ENCODE data around the gene MEOX1. TPM values are rescaled to one million over a fixed set of nuclear protein-coding genes. Genes with fewer than 3 reads are reported as not detected.

Gene MEOX1
- total RNA-seq, 2 donors from 2014 or later: 0.64 to 4.1 TPM

DNA sequence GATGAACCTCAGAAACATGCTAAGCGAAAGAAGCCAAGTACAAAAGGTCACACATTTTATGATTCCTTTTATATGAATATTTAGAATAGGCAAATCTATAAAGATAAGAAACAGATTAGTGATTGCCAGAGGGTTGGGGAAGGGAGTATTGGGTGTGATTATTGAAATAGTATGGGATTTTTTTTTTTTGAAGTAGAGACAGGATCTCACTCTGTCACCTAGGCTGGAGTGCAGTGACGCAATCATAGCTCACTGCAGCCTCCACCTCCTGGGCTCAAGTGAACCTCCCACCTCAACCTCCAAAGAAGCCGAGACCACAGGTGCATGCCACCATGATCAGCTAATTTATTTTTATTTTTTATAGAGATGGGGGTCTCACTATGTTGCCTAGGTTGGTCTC lies 35.7 kb downstream of the MEOX1 start:
- Histone ChIP-seq H3K27ac (no peak overlapping the region), H3K27me3 (no peaks in the 10 kb centered on the region), H3K9ac (ENCODE audit: low read depth in 2 of 2, low read length in 2 of 2) (no peak overlapping the region), H3K4me1 (no peaks in the 10 kb centered on the region), H3K36me3 (no peaks in the 10 kb centered on the region), H3K4me3 (no peak overlapping the region), H3K9me3 (no peaks in the 10 kb centered on the region)
- no peak for DNase-seq
- intact Hi-C loops (cut with DNase I): no loop called here
- TF ChIP-seq, protein P1, sequence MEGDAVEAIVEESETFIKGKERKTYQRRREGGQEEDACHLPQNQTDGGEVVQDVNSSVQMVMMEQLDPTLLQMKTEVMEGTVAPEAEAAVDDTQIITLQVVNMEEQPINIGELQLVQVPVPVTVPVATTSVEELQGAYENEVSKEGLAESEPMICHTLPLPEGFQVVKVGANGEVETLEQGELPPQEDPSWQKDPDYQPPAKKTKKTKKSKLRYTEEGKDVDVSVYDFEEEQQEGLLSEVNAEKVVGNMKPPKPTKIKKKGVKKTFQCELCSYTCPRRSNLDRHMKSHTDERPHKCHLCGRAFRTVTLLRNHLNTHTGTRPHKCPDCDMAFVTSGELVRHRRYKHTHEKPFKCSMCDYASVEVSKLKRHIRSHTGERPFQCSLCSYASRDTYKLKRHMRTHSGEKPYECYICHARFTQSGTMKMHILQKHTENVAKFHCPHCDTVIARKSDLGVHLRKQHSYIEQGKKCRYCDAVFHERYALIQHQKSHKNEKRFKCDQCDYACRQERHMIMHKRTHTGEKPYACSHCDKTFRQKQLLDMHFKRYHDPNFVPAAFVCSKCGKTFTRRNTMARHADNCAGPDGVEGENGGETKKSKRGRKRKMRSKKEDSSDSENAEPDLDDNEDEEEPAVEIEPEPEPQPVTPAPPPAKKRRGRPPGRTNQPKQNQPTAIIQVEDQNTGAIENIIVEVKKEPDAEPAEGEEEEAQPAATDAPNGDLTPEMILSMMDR (IDR thresholded peaks at IDR 0.05): no peak

DNA sequence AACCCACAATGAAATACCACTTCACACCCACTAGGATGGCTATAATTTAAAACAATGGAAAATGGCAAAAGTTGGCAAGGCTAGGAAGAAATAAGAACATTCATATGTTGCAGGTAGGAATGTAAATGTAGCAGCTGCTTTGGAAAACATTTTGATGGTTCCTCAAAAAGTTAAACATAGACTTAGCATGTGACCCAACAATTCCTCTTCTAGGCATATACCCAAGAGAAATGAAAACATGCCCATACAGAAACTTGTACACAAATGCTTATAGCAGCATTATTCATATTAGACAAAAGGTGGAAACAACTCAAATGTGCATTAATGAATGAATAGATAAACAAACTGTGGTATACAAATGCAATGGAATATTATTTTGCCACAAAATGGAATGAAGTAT lies 36.1 kb downstream of the MEOX1 start:
- H3K9me3 ChIP-seq: no peaks in the 10 kb centered on the region
- intact Hi-C loops (cut with DNase I): no loop called here
- no peak for DNase-seq

GRCh38 chr17:43620581-43620980 lies 41.1 kb downstream of the MEOX1 start:
- Histone ChIP-seq H3K27me3 (no peaks in the 10 kb centered on the region), H3K9ac (ENCODE audit: low read depth in 2 of 2, low read length in 2 of 2) (no peak overlapping the region), H3K4me1 (no peaks in the 10 kb centered on the region), H3K9me3 (no peaks in the 10 kb centered on the region), H3K27ac (no peak overlapping the region), H3K36me3 (no peaks in the 10 kb centered on the region), H3K4me3 (no peak overlapping the region)
- intact Hi-C loops (cut with DNase I): no loop called here
- DNase-seq: no peak
- TF ChIP-seq, protein P1 (IDR thresholded peaks at IDR 0.05): no peak

More for the DNA sequence above, 36.1 kb downstream of the MEOX1 start:
- no peaks in the 10 kb centered on the region for H3K36me3 ChIP-seq
- TF ChIP-seq, protein P1 (IDR thresholded peaks at IDR 0.05): no peak
- H3K9ac ChIP-seq (ENCODE audit: low read depth in 2 of 2, low read length in 2 of 2): no peak overlapping the region
- H3K4me1 ChIP-seq: no peaks in the 10 kb centered on the region
- no peak overlapping the region for H3K27ac ChIP-seq
- no peaks in the 10 kb centered on the region for H3K27me3 ChIP-seq
- no peak overlapping the region for H3K4me3 ChIP-seq

DNA sequence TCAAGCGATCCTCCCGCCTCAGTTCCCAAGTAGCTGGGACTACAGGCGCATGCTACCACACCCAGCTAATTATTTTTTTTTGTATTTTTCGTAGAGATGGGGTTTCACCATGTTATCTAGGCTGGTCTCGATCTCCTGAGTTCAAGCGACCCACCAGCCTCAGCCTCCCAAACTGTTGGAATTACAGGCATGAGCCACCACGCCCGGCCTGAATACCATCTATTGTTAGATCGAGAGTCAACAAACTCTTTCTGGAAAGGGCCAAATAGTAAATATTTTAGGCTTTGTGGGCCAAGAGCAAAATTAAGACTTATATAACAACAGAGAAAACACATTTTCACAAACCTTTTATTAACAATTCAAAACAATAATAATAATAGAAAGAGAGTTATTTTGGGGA lies 41.6 kb downstream of the MEOX1 start:
- Histone ChIP-seq H3K4me3 (no peak overlapping the region), H3K27me3 (no peaks in the 10 kb centered on the region), H3K4me1 (no peaks in the 10 kb centered on the region), H3K9me3 (no peaks in the 10 kb centered on the region), H3K36me3 (no peaks in the 10 kb centered on the region), H3K27ac (no peak overlapping the region), H3K9ac (ENCODE audit: low read depth in 2 of 2, low read length in 2 of 2) (no peak overlapping the region)
- TF ChIP-seq, protein P1 (IDR thresholded peaks at IDR 0.05): no peak
- no peak for DNase-seq
- intact Hi-C loops (cut with DNase I): no loop called here

- DNase-seq: no peak
Observed at GRCh38 chr17:43619705-43620104, 42.0 kb downstream of the MEOX1 start.

More at GRCh38 chr17:43619705-43620104, 42.0 kb downstream of the MEOX1 start:
- Histone ChIP-seq H3K4me3 (no peak overlapping the region), H3K27ac (no peak overlapping the region), H3K4me1 (no peaks in the 10 kb centered on the region), H3K9ac (ENCODE audit: low read depth in 2 of 2, low read length in 2 of 2) (no peak overlapping the region), H3K27me3 (no peaks in the 10 kb centered on the region), H3K9me3 (no peaks in the 10 kb centered on the region), H3K36me3 (no peaks in the 10 kb centered on the region)
- intact Hi-C loops (cut with DNase I): no loop called here
- TF ChIP-seq, protein P1 (IDR thresholded peaks at IDR 0.05): no peak
